HG02642 (cell line): Measurements from ENCODE around the gene CGREF1.
"Not testable (repeated sequence)": the region's sequence is repeated elsewhere in the genome, so short reads cannot be mapped to it uniquely, and the experiment has no call there.

Experiments
- ATAC-seq: cut with Tn5 transposase; IDR thresholded peaks from one replicate; pipeline ENCODE4 v1.9.1; 2021; ENCODE audit warnings: mild to moderate bottlenecking; ENCODE audit not compliant: unreplicated experiment, poor library complexity

Gene CGREF1

GRCh38 chr2:27078267-27079194, 40.4 kb downstream of the CGREF1 start, which contains the start of gene EMILIN1:
Gene EMILIN1, plus strand, starts transcription at chr2:27078615. Its CDS starts 451 bp downstream, at chr2:27079066.
- no peak for ATAC-seq

DNA sequence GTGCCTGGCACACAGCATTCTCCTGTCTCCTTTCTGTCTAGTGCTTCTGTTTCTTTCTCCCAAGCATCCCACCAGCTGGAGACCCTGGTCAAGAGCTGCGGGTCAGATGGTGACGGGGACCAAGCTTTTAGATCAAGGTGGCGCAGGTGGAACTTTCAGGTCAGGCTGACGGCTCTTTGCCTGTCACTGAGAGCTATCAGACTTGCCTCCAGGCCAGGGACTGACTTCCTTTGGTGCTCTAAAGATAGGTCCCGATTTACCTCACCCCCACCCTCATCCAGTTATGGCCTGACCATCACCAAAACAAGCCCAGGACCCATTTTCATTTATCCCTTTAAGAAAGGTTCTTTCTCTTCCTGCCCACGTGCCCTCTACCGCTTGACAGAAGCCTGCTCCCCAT, 41.7 kb downstream of the CGREF1 start:
- no peak for ATAC-seq

GRCh38 chr2:27076323-27076722, 42.6 kb downstream of the CGREF1 start:
- no peak for ATAC-seq

DNA sequence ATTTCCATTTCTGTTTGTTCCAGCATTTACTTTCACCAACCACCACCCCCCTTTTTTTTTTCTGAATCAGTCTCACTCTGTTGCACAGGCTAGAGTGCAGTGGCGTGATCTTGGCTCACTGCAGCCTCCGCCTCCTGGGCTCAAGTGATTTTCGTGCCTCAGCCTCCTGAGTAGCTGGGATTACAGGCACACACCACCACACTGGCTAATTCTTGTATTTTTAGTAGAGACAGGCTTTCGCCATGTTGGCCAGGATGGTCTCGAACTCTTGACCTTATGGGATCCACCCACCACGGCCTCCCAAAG, 43.4 kb downstream of the CGREF1 start:
- not testable (repeated sequence) for ATAC-seq

- ATAC-seq, result no peak
Measured at GRCh38 chr2:27074738-27075565, 44.0 kb downstream of the CGREF1 start.

GRCh38 chr2:27073782-27074181, 45.1 kb downstream of the CGREF1 start:
- no peak for ATAC-seq

GRCh38 chr2:27072920-27073319, 46.0 kb downstream of the CGREF1 start:
- no peak for ATAC-seq

DNA sequence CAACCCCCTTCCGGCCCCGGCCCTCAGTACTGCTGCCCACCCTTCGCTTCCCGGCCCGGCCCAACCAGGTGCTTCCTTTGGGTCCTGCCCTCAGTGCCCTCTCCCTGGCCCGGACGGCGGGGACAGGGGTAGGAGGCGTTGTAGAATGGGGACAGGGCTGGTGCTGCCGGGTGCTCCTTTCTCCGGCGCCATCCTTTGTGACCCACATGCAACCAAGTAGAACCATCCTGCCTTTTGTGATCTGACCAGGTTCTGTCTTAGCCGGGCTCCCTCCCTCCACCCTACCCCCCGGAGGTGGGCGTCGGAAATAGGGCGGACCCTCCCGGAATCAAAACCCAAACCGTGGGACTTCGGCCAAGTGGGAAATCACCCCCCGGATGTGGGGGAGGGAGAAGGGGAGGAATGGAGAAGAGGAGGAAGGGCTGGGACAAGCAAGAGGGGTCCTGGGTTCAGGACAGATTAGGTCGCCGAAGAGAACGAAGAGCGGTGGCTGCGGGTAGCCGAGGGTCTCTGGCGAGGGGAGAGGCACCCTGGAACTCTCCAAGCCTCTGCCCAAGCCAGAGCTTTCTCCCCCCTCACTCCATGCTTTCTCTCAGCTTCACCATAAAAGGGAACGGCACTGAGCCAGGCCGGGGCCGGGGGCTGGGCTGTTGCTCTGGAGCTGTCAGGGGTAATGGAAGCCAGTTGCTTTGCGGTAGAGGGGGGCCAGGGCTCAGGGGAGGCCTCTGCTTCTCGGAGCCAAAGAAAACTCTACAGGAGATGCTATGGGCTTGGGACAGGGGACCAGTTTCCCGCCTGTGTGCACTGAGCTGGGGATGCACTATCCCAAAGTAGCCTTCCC, 46.7 kb downstream of the CGREF1 start:
- no peak for ATAC-seq

DNA sequence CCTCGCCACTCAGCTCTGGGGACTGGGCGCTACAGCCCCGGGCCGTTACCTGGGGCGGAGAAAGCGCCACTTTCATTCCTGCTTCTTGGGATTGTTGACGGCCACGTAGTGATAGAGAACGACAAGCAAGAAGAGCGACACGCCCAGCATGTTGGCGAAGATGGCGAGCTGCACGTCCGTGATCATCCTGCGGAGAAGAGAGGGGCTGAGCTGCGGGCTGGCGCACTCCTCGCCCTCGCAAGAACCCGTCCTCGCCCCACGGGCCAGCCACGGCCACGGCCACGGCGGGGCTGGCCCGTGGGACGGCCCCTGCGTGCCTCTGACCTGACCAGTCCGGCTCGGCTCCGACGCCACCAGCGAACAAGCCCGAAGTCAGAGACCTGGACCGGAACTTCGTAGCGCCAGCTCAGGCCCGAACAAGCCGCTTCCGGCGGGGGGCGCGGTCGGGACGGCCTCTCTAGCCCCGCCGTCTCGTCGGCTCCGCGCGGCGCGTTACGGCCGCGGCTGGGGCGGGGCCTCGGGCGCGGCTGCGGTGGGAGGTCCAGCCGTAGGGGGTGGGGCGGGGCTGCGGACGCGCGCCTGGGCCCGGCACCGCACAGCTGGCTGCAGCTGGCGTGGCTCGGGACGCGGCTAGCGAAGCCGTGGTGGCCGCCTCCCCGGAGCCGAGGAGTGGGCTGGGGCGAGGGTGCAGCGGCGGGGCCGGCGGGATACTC, 47.5 kb downstream of the CGREF1 start, which contains the start of gene OST4:
OST4 (minus strand) TSS at position 378 of the 713 bp plus-strand sequence.
- peak; percentile 88 for ATAC-seq

DNA sequence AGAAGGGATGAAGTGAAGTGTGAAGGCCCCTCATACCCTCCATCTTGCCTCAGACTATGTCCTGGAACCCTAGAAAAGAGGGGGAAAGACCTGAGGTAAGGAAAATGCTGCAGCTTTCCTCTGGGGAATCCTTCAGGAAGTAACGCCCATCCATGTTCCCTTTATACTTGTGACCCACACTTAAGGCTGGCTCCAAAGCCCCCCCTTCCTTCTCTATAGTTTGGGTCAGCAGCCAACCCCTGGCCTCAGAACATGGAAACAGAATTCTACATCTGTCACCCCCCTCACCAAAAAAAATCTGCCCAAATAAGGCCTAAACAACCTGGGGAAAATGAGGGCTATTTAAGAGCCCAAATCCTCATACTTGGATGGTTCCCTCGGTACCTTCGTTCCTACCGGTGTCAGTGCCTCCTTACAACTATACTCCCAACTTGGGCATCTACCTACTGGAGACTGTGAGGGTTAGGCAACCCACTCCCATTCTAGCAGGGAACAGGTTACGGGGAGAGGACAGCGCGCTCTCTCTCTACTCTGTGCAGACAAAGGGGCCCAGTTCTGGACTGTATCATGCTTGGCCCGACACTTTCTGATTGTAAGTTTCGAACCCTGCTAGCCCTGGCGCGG, 48.2 kb downstream of the CGREF1 start:
- peak; percentile 12 for ATAC-seq

DNA sequence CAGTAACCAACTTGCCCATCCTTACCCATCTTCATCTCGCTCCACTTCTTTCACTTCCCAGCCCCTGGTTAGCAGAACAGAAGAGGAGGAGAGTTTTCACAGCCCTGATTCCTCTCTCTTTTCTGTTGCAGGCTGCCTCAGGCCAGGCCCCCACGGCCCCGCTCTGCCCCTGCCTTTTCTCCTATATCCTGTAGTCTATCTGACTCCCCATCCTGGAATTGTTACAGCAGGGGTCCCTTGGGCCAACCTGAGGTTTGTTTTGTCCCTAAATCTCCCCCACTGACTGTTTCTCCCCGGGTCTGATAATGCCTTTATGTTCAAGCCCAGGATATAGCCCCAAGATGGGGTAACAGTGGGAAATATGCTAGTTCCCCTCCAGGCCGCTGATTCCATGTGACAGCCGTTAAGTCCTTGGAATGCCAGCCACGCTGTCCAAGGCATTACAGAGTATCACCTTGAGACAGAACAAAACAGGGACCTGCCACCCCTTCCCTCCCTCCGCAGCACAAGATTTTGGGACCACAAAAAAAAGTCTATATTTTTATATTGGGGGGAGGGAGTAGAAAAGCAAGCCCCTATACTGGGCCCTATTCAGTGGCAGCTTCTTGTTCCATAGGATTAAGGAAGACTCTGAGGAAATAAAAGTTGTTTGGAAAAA, 48.8 kb downstream of the CGREF1 start:
- ATAC-seq, result no peak

DNA sequence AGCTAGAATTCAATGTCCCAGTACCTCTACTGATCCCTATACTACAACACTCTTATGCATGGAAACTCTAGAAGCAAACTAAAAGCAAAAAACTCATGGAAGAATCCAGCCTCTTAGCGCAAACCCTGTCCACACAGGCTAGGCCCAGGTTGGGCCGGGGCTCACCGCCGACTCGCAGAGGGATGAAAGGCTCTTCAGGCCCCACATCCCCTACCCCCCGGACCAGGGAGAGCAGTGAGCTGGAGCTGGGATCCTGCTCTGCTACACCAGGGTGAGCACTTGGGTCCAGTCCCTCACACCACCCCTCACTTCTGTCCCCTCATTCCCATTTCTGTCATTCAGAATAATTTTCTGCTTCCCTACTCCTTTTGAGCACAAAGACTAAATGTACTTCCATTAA, 49.5 kb downstream of the CGREF1 start:
- no peak for ATAC-seq

GRCh38 chr2:27067385-27067784, 51.5 kb downstream of the CGREF1 start:
- ATAC-seq, result no peak

DNA sequence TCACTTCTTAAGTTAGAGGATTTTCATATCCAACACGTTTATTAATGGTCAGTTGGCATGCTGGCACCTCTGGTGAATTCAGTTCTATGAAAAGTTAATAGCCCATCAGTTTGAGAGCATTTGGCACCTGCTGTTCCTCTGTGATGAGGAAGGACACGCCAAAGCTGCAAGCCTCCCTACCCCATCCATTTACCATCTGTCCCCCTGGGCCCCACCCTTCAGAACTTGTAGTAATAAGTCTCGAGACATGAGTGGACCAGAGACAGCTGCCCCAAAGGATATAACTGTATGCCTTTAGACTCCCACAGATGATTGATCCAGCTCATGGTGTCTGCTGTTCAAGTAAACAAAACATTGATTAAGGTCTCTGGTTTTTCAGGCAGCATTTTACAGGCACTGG, 53.8 kb downstream of the CGREF1 start:
- no peak for ATAC-seq

GRCh38 chr2:27060323-27060722, 58.6 kb downstream of the CGREF1 start:
- ATAC-seq, result no peak

DNA sequence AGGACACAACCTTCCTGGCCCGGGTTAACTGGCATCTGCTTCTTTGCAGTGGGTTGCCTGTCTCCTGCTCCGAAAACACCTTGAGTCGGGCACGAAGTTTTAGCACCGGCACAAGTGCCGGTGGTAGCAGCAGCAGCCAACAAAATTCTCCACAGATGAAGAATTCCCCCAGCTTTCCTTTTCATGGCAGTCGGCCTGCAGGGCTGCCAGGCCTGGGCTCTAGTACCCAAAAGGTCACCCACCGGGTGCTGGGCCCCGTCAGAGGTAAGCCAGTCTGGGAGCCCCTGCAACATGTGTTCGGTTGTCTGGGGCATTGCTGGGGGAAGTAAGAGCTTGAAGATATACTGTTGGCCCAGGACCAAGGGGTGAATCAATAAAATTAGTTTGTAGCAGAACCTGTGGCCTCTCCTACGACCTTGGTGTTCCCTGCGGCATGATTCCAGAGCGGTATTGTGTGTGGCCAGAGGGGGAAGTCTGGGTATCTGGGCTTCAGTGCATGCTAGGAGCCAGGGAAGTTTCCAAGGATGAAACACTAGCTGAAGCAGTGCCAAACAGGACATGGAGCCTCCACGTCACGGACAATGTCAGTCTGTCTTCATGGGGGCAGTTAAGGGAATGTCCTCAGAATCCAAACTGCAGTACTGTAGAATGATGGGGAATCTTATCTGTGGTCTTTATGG, 59.6 kb downstream of the CGREF1 start:
- ATAC-seq, result no peak

- ATAC-seq, result no peak
Measured at GRCh38 chr2:27058210-27058609, 60.7 kb downstream of the CGREF1 start.

- ATAC-seq, result no peak
Measured at GRCh38 chr2:27057184-27057583, 61.7 kb downstream of the CGREF1 start.
